ENCODE results near the gene GNAQ. TPM values are rescaled to one million over a fixed set of nuclear protein-coding genes. Genes with fewer than 3 reads are reported as not detected.

The GNAQ gene
- polyA plus RNA-seq, 1 of the 3 experiments (the other 2 are of a cell fraction) = 20.9 TPM

DNA sequence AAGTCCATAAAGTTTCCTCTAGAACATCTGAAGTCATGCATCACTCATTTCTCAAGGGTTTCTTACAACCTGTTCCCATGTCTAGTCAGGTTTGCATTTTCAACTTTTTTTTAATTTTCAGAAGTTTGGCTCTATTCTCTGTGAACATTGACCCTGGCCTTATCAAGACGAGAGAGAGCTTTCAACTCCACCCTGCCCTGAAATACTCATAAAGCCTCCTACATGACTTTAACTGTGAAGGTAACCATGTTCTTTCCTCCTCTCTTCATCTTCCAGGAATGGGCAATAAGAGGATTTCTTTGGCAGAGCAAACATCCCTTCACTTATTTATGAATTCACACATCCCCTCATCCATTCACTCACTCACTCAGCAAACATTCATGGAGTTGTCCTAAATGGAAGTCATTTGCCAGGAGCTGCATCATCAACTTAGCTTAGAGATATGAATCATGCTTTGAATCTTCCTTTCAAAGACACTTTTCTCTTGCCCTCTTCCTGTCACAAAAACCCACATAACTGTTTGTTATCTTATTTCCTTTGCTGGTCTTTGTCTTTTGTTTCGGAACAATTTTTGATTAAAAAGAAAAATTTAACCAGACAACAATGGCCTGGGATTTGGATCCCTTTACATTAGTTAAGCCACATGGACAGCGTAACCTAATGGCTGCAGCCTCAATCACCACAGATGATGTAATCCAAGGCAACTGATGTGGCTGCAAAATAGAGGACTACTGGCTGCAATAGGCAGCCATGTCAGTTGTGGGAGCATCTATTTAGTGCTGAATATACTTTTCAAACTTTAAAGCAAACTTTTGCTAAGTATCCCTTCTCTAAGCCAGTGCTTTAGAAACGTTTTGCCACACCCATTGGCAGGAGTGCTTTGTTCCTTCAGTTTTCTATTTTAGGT lies 43.0 kb upstream of the GNAQ start:
- H2AFZ ChIP-seq (ENCODE audit: low read depth) = no peak overlapping the region
- no peak overlapping the region for H3K9ac ChIP-seq
- H3K4me3 ChIP-seq (ENCODE audit: low read depth in 2 of 2, low read length in 1 of 2) = no peak overlapping the region
- no peaks in the 10 kb centered on the region for H3K27me3 ChIP-seq (ENCODE audit: insufficient read depth)
- no peaks in the 10 kb centered on the region for H3K4me1 ChIP-seq (ENCODE audit: control insufficient read depth in 1 of 2, insufficient read depth in 2 of 2, low read depth in 1 of 2, low read length in 1 of 2)
- no peaks in the 10 kb centered on the region for H3F3A ChIP-seq (replicated peaks; ENCODE audit: insufficient read depth)
- no peak overlapping the region for H3K27ac ChIP-seq (ENCODE audit: low read depth in 2 of 2, low read length in 1 of 2)
- ChIA-PET POLR2A (no interaction called here), CTCF (no interaction called here)
- no peaks in the 10 kb centered on the region for H3K79me2 ChIP-seq (ENCODE audit: insufficient read depth)
- no peaks in the 10 kb centered on the region for H3K9me3 ChIP-seq
- H3K4me2 ChIP-seq = no peak overlapping the region
- TF ChIP-seq, protein P1, sequence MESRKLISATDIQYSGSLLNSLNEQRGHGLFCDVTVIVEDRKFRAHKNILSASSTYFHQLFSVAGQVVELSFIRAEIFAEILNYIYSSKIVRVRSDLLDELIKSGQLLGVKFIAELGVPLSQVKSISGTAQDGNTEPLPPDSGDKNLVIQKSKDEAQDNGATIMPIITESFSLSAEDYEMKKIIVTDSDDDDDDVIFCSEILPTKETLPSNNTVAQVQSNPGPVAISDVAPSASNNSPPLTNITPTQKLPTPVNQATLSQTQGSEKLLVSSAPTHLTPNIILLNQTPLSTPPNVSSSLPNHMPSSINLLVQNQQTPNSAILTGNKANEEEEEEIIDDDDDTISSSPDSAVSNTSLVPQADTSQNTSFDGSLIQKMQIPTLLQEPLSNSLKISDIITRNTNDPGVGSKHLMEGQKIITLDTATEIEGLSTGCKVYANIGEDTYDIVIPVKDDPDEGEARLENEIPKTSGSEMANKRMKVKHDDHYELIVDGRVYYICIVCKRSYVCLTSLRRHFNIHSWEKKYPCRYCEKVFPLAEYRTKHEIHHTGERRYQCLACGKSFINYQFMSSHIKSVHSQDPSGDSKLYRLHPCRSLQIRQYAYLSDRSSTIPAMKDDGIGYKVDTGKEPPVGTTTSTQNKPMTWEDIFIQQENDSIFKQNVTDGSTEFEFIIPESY (IDR thresholded peaks at IDR 0.05; ENCODE audit: borderline replicate concordance, low read depth) = no peak
- TF ChIP-seq RAD21 (IDR thresholded peaks at IDR 0.05; ENCODE audit: low read length) = no peak
- TF ChIP-seq, protein P2, sequence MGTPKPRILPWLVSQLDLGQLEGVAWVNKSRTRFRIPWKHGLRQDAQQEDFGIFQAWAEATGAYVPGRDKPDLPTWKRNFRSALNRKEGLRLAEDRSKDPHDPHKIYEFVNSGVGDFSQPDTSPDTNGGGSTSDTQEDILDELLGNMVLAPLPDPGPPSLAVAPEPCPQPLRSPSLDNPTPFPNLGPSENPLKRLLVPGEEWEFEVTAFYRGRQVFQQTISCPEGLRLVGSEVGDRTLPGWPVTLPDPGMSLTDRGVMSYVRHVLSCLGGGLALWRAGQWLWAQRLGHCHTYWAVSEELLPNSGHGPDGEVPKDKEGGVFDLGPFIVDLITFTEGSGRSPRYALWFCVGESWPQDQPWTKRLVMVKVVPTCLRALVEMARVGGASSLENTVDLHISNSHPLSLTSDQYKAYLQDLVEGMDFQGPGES (IDR thresholded peaks at IDR 0.05; ENCODE audit: low read depth, low read length) = no peak
- no peak for TF ChIP-seq SMC3 (IDR thresholded peaks at IDR 0.05; ENCODE audit: low read depth, low read length)
- TF ChIP-seq EZH2phosphoT487 (IDR thresholded peaks at IDR 0.05; ENCODE audit: borderline replicate concordance, low read depth) = no peak
- no peak for TF ChIP-seq ELF1 (IDR thresholded peaks at IDR 0.05)
- TF ChIP-seq MXI1 (IDR thresholded peaks at IDR 0.05; ENCODE audit: low read depth, low read length) = no peak
- no peak for TF ChIP-seq SIN3A (IDR thresholded peaks at IDR 0.05; ENCODE audit: borderline replicate concordance, low read depth, low read length)
- TF ChIP-seq RFX5 (IDR thresholded peaks at IDR 0.05; ENCODE audit: low read length) = no peak
- no peak for TF ChIP-seq RCOR1 (IDR thresholded peaks at IDR 0.05; ENCODE audit: low read length)
- DNase-seq = no peak
- H3K9me2 ChIP-seq = no peaks in the 10 kb centered on the region
- WGBS (ENCODE audit: low lambda C conversion rate) = 44% methylated on average over 4 of the region's 4 CpGs
- no peaks in the 10 kb centered on the region for H4K20me1 ChIP-seq (ENCODE audit: insufficient read depth)
- no peaks in the 10 kb centered on the region for H3K36me3 ChIP-seq (replicated peaks in 1 of 2; ENCODE audit: control insufficient read depth in 1 of 2, insufficient read depth in 2 of 2, low read length in 1 of 2)

DNA sequence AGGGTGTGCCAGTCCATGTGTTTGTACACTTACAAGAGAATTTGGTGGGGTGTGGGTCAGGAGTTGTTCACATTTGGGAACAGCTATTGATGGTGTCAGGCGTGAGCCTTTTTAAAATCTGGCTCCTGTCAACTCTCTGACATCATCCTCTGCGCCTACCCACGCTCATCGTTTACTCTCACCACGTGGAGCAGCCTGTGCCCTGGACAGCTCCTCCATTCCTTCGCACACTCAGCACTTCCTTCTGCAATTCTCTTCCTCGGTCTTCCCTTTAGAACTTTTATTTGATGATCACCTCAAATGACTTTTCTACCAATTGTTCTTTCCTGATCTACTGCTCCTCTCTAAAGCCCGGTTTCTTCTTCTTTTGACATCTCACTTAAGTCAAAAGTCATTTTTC lies 42.1 kb upstream of the GNAQ start:
- Histone ChIP-seq H3K9me2 (no peaks in the 10 kb centered on the region), H3K27ac (ENCODE audit: low read depth in 2 of 2, low read length in 1 of 2) (no peak overlapping the region), H3K4me3 (ENCODE audit: low read depth in 2 of 2, low read length in 1 of 2) (no peak overlapping the region), H3K9me3 (no peaks in the 10 kb centered on the region), H3K9ac (no peak overlapping the region), H3K4me1 (ENCODE audit: control insufficient read depth in 1 of 2, insufficient read depth in 2 of 2, low read depth in 1 of 2, low read length in 1 of 2) (no peaks in the 10 kb centered on the region), H3K27me3 (ENCODE audit: insufficient read depth) (no peaks in the 10 kb centered on the region), H2AFZ (ENCODE audit: low read depth) (no peak overlapping the region), H3F3A (replicated peaks; ENCODE audit: insufficient read depth) (no peaks in the 10 kb centered on the region), H3K4me2 (no peak overlapping the region), H3K36me3 (replicated peaks in 1 of 2; ENCODE audit: control insufficient read depth in 1 of 2, insufficient read depth in 2 of 2, low read length in 1 of 2) (no peaks in the 10 kb centered on the region), H4K20me1 (ENCODE audit: insufficient read depth) (no peaks in the 10 kb centered on the region), H3K79me2 (ENCODE audit: insufficient read depth) (no peaks in the 10 kb centered on the region)
- 46% methylated on average over 8 of the region's 8 CpGs for WGBS (ENCODE audit: low lambda C conversion rate)
- TF ChIP-seq, protein P1 (IDR thresholded peaks at IDR 0.05; ENCODE audit: borderline replicate concordance, low read depth) = no peak
- TF ChIP-seq, protein P3, sequence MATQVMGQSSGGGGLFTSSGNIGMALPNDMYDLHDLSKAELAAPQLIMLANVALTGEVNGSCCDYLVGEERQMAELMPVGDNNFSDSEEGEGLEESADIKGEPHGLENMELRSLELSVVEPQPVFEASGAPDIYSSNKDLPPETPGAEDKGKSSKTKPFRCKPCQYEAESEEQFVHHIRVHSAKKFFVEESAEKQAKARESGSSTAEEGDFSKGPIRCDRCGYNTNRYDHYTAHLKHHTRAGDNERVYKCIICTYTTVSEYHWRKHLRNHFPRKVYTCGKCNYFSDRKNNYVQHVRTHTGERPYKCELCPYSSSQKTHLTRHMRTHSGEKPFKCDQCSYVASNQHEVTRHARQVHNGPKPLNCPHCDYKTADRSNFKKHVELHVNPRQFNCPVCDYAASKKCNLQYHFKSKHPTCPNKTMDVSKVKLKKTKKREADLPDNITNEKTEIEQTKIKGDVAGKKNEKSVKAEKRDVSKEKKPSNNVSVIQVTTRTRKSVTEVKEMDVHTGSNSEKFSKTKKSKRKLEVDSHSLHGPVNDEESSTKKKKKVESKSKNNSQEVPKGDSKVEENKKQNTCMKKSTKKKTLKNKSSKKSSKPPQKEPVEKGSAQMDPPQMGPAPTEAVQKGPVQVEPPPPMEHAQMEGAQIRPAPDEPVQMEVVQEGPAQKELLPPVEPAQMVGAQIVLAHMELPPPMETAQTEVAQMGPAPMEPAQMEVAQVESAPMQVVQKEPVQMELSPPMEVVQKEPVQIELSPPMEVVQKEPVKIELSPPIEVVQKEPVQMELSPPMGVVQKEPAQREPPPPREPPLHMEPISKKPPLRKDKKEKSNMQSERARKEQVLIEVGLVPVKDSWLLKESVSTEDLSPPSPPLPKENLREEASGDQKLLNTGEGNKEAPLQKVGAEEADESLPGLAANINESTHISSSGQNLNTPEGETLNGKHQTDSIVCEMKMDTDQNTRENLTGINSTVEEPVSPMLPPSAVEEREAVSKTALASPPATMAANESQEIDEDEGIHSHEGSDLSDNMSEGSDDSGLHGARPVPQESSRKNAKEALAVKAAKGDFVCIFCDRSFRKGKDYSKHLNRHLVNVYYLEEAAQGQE (IDR thresholded peaks at IDR 0.05; ENCODE audit: low read depth, low read length) = peak; percentile 74; the same call in 1 of the 2 replicates
- TF ChIP-seq GATA2 (CRISPR knock-in tag; IDR thresholded peaks at IDR 0.05) = no peak
- no peak for TF ChIP-seq TEAD4 (IDR thresholded peaks at IDR 0.05; ENCODE audit: borderline replicate concordance, insufficient read depth)
- TF ChIP-seq JUND (IDR thresholded peaks at IDR 0.05) = no peak
- ChIA-PET CTCF (no interaction called here), POLR2A (no interaction called here)
- no peak for DNase-seq

Data from SK-N-SH (cell line).